K562 (cell line): Measurements from ENCODE around the gene CTDSPL.

Experiments
- PHF21A ChIP-seq: fragments of 450-650 bp; IDR thresholded peaks from 2 replicates; pipeline ENCODE4 v1.6.1; 2017; ENCODE audit warnings: low read depth, borderline replicate concordance
- POLR2A ChIP-seq: fragments of 450-650 bp; conservative IDR thresholded peaks from 2 replicates; pipeline ENCODE4 v1.6.1; 2016
- TBL1XR1 ChIP-seq, 2 experiments: IDR thresholded peaks; 2 replicates each; pipeline ENCODE4 v1.6.1; 2012; ENCODE audit warnings: improper control_type of control experiment in 2 of 2, low read length in 2 of 2, mild to moderate bottlenecking in 1 of 2
- TF ChIP-seq, protein P1 (sequence below), 3 experiments: IDR thresholded peaks in 2 of 3; conservative IDR thresholded peaks in 1 of 3; 2 replicates each; pipeline ENCODE4 v1.5.1; 2011 to 2012; ENCODE audit warnings: low read length in 3 of 3, mild to moderate bottlenecking in 3 of 3, control low read depth in 2 of 3, improper control_type of control experiment in 1 of 3, inconsistent platforms in 1 of 3, low read depth in 1 of 3, mixed read lengths in 1 of 3, moderate library complexity in 1 of 3; ENCODE audit not compliant: insufficient read depth in 2 of 3
- TF ChIP-seq, protein P2 (sequence below): fragments of 250-450 bp; sonication (Bioruptor Pico); IDR thresholded peaks from 2 replicates; pipeline ENCODE4 v1.5.0; 2021; ENCODE audit warnings: mild to moderate bottlenecking, borderline replicate concordance

DNA sequence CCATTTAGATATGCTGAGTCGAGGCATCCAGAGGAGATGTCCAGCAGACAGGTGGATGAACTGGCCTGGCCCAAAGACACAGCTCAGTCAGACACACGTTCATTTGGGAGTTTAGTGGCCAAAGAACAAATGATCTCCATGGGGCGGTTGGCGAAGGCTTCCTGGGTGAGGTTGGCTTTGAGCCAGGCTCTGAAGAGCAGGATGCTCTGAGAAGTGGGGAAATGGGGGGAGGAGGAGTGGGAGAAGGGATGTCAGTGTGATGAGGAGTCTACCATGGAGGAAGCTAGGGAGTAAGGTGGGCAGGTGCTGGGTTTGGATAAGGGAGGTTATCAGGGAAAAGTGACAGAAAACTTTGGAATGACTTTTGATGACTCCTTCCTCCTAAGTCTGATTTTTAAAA lies 81.4 kb downstream of the CTDSPL start:
- TF ChIP-seq, protein P1, sequence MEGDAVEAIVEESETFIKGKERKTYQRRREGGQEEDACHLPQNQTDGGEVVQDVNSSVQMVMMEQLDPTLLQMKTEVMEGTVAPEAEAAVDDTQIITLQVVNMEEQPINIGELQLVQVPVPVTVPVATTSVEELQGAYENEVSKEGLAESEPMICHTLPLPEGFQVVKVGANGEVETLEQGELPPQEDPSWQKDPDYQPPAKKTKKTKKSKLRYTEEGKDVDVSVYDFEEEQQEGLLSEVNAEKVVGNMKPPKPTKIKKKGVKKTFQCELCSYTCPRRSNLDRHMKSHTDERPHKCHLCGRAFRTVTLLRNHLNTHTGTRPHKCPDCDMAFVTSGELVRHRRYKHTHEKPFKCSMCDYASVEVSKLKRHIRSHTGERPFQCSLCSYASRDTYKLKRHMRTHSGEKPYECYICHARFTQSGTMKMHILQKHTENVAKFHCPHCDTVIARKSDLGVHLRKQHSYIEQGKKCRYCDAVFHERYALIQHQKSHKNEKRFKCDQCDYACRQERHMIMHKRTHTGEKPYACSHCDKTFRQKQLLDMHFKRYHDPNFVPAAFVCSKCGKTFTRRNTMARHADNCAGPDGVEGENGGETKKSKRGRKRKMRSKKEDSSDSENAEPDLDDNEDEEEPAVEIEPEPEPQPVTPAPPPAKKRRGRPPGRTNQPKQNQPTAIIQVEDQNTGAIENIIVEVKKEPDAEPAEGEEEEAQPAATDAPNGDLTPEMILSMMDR (IDR thresholded peaks at IDR 0.05 in 2 of 3, conservative IDR thresholded peaks at IDR 0.05 in 1 of 3; ENCODE audit: insufficient read depth in 2 of 3, low read depth in 1 of 3, low read length in 3 of 3), result no peak
- TF ChIP-seq TBL1XR1 (IDR thresholded peaks at IDR 0.05; ENCODE audit: low read length in 2 of 2), result no peak
- TF ChIP-seq, protein P2, sequence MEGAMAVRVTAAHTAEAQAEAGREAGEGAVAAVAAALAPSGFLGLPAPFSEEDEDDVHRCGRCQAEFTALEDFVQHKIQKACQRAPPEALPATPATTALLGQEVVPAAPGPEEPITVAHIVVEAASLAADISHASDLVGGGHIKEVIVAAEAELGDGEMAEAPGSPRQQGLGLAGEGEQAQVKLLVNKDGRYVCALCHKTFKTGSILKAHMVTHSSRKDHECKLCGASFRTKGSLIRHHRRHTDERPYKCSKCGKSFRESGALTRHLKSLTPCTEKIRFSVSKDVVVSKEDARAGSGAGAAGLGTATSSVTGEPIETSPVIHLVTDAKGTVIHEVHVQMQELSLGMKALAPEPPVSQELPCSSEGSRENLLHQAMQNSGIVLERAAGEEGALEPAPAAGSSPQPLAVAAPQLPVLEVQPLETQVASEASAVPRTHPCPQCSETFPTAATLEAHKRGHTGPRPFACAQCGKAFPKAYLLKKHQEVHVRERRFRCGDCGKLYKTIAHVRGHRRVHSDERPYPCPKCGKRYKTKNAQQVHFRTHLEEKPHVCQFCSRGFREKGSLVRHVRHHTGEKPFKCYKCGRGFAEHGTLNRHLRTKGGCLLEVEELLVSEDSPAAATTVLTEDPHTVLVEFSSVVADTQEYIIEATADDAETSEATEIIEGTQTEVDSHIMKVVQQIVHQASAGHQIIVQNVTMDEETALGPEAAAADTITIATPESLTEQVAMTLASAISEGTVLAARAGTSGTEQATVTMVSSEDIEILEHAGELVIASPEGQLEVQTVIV (CRISPR knock-in tag), result no peak
- no peak for TF ChIP-seq POLR2A
- TF ChIP-seq PHF21A, result no peak
